BE2C (cell line): ENCODE data around the gene OR3A3.
A peak's percentile ranks its signal among the peaks of the same experiment; 100 is the strongest.
"Not testable (repeated sequence)": the region's sequence is repeated elsewhere in the genome, so short reads cannot be mapped to it uniquely, and the experiment has no call there.

Experiments used
- DNase-seq: peaks from one replicate; pipeline ENCODE4 v3.0.0-alpha.2; 2020
- H3K27me3 ChIP-seq: fragments of 250-450 bp; sonication (Bioruptor Pico); 2 replicates; pipeline ENCODE4 v1.5.1; 2020; ENCODE audit warnings: mild to moderate bottlenecking
- H3K36me3 ChIP-seq: fragments of 250-450 bp; sonication (Bioruptor Pico); 2 replicates; pipeline ENCODE4 v1.5.1; 2020; ENCODE audit warnings: mild to moderate bottlenecking
- H3K4me1 ChIP-seq: fragments of 250-450 bp; sonication (Bioruptor Pico); 2 replicates; pipeline ENCODE4 v1.5.1; 2020
- H3K4me3 ChIP-seq: 2 replicates; pipeline ENCODE4 v1.5.1; 2011; ENCODE audit warnings: low read depth, low read length
- H3K9me3 ChIP-seq: fragments of 250-450 bp; sonication (Bioruptor Pico); 2 replicates; pipeline ENCODE4 v1.5.1; 2020
- TF ChIP-seq, protein P1 (sequence below): IDR thresholded peaks from 2 replicates; pipeline ENCODE4 v1.5.1; 2012; ENCODE audit warnings: mild to moderate bottlenecking, low read depth, low read length

OR3A3 gene

DNA sequence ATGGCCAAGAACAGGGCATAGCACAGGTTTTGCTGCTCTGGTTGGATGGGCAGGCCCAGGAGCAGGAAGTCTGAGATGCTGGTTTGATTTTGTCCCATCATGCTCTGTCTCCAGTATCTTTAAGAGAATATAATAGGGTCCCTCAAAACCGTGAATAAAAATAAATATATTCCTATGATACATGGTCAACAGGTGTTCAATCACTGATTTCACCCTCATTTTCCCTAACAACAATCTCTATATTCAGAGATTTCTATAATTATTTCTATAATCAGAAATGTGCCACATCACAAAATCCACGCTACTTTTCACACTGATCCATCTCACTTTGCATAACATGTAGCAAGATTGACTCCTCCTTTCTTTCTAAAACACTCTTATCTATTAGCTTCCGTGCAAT, 22.6 kb downstream of the OR3A3 start, which contains the start of gene OR1E2:
TSS of gene OR1E2 (minus strand) at position 101 of the 400 bp plus-strand sequence. CDS start at position 101, 0 bp downstream.
- TF ChIP-seq, protein P1, sequence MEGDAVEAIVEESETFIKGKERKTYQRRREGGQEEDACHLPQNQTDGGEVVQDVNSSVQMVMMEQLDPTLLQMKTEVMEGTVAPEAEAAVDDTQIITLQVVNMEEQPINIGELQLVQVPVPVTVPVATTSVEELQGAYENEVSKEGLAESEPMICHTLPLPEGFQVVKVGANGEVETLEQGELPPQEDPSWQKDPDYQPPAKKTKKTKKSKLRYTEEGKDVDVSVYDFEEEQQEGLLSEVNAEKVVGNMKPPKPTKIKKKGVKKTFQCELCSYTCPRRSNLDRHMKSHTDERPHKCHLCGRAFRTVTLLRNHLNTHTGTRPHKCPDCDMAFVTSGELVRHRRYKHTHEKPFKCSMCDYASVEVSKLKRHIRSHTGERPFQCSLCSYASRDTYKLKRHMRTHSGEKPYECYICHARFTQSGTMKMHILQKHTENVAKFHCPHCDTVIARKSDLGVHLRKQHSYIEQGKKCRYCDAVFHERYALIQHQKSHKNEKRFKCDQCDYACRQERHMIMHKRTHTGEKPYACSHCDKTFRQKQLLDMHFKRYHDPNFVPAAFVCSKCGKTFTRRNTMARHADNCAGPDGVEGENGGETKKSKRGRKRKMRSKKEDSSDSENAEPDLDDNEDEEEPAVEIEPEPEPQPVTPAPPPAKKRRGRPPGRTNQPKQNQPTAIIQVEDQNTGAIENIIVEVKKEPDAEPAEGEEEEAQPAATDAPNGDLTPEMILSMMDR = no peak
- no peaks in the 10 kb centered on the region; the same call in 1 of the 2 replicates for H3K27me3 ChIP-seq
- no peak within 1 kb of the TSS for H3K4me3 ChIP-seq
- no peaks in the 10 kb centered on the region for H3K36me3 ChIP-seq
- no peak for DNase-seq
- no peaks in the 10 kb centered on the region for H3K9me3 ChIP-seq
- no peaks in the 10 kb centered on the region for H3K4me1 ChIP-seq

DNA sequence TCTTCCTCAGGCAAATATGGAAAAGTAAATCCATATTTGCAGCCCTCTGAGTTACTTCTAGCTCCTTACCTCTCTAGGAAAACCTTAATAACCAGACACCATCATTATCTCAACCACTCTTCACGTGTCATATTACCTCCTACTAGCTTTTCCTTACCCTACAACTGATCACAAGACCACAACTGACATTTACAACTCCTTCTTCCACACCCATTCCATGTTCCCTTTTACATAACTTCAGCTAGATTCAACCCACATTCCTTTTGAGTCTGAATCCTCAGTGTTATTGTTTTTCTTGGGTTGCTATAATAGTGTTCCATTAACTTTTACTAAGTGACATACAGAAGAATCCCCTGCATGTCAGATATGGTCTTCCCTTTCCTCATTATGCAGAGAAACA, 27.2 kb downstream of the OR3A3 start:
- TF ChIP-seq, protein P1 = no peak
- H3K9me3 ChIP-seq = no peaks in the 10 kb centered on the region
- H3K36me3 ChIP-seq = no peaks in the 10 kb centered on the region
- H3K4me1 ChIP-seq = no peaks in the 10 kb centered on the region
- no peak overlapping the region for H3K4me3 ChIP-seq
- DNase-seq = no peak
- no peaks in the 10 kb centered on the region; the same call in 1 of the 2 replicates for H3K27me3 ChIP-seq

DNA sequence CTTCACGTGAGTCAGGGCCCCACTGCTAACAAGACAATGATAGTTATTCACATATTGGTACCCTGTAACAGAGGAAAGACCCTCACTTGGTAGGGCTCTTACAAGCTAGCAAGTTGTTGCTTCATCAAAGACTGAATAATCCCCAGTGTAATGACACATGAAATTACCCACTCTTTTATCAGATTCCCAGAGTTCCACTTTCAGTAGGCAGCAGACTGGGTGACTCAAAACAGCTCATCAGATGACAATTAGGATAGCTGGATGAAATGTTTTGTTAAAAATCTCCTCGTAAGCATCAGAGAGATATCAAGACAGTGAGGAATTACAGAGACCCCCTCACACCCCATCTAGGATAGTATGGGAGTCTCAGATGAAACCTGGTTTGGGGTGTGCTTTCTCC, 29.3 kb downstream of the OR3A3 start:
- no peak for DNase-seq
- H3K4me1 ChIP-seq = no peaks in the 10 kb centered on the region
- H3K9me3 ChIP-seq = no peaks in the 10 kb centered on the region
- no peaks in the 10 kb centered on the region; the same call in 1 of the 2 replicates for H3K27me3 ChIP-seq
- no peak overlapping the region for H3K4me3 ChIP-seq
- no peaks in the 10 kb centered on the region for H3K36me3 ChIP-seq
- TF ChIP-seq, protein P1 = no peak

DNA sequence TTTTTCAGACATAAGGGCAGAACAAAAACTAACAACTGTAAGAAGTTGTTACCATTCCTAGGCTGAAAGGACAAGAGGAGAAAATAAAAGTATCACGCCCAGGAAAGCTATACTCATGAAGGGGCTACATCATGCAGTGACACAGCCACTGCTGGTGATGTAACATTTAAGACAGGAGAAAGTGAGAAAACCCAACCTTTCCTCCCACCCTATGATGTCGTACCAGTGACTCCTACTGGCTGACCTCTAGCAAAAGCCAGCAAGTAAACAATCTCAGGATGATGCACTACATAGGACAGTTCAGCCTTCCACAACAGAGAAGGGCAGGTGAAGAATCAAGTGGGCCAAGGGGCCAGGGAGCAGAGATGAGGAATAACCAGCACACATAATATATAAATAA, 36.5 kb downstream of the OR3A3 start:
- no peaks in the 10 kb centered on the region for H3K9me3 ChIP-seq
- no peaks in the 10 kb centered on the region for H3K4me1 ChIP-seq
- DNase-seq = no peak
- H3K36me3 ChIP-seq = no peaks in the 10 kb centered on the region
- no peak overlapping the region for H3K4me3 ChIP-seq
- no peaks in the 10 kb centered on the region for H3K27me3 ChIP-seq
- TF ChIP-seq, protein P1 = peak; percentile 32; the same call in 1 of the 2 replicates

DNA sequence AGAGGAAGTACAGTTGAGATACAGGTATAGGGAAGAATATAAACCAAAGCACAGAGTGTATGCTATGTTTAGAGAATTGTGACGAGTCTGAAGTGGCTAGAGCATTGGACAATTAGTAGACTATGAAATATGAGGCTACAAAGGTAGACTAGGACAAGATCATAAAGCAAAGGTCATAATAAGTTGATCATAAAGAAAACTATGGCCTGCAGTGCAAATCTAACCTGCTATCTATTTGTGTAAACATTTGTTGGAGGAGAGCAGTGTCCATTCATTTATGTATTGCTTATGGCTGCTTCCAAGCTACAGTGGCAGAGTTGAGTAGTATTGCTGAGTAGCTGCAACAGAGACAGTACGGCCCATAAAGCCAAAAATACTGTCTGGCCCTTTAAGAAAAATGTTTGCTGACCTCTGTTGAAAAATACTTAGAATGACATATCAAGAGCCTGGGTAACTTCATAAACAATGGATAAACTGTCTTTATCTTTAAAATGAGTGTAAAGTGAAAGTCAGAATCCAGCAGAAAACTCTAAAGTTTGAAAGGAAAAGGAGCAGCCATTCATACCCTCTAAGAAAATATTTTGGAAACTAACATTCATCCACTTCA, 37.0 kb downstream of the OR3A3 start:
- Histone ChIP-seq H3K27me3 (no peaks in the 10 kb centered on the region), H3K9me3 (no peaks in the 10 kb centered on the region), H3K36me3 (no peaks in the 10 kb centered on the region), H3K4me1 (no peaks in the 10 kb centered on the region), H3K4me3 (no peak overlapping the region)
- TF ChIP-seq, protein P1 = no peak
- DNase-seq = no peak

DNA sequence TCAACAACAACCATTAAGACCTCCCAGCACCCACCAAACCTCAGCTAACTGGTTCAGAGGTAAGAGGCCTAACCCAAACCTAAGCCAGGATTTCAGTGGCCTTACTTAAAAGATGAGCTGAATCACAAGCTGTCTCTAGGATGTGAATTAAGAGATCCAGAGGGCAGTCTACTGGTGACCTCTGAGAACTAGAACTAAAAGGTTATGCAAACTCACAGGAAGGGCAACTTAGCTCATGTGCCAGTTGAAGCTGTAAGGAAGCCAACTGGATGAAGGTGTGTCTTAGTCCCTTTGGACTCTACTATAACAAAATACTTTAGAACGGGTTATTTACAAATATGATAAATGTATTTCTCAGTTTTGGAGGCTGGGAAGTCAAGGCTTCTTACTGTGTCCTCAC, 55.2 kb downstream of the OR3A3 start:
- H3K4me1 ChIP-seq, DNase-seq: not testable (repeated sequence)

More for the DNA sequence above, 55.2 kb downstream of the OR3A3 start:
- not testable (repeated sequence) for H3K9me3 ChIP-seq, H3K4me3 ChIP-seq, H3K27me3 ChIP-seq, H3K36me3 ChIP-seq
